HUDEP-2 (cell line): ENCODE measurements around the gene ALOX12.
A peak's percentile ranks its signal among the peaks of the same experiment; 100 is the strongest.

Experiments
- DNase-seq, 76 experiments: peaks; one replicate each; lab custom pipeline; 2025; ENCODE audit not compliant: unreplicated experiment in 76 of 76; lab: John Stamatoyannopoulos, UW

The ALOX12 gene

GRCh38 chr17:7001318-7001961 lies 5.6 kb downstream of the ALOX12 start:
- DNase-seq, result peak in 38 of 76 experiments; percentile 5 to 48 (median 28)

- no peak for DNase-seq
These were observed 6.6 kb downstream of the ALOX12 start for GRCh38 chr17:7002288-7003047.

- no peak for DNase-seq
These were observed 7.9 kb downstream of the ALOX12 start for GRCh38 chr17:7003745-7004144.

- DNase-seq, result peak in 33 of 76 experiments; percentile 20 to 77 (median 57)
These were observed 8.8 kb downstream of the ALOX12 start for GRCh38 chr17:7004398-7005253.

GRCh38 chr17:7005716-7006115 lies 9.9 kb downstream of the ALOX12 start:
- no peak for DNase-seq

GRCh38 chr17:7007143-7007542 lies 11.3 kb downstream of the ALOX12 start:
- peak in 5 of 76 experiments; percentile 8 to 14 (median 9) for DNase-seq

- no peak for DNase-seq
These were observed 14.7 kb downstream of the ALOX12 start for GRCh38 chr17:7010523-7010922.

- DNase-seq, result no peak
These were observed 15.6 kb downstream of the ALOX12 start for GRCh38 chr17:7011415-7011814.

GRCh38 chr17:7011942-7012254 lies 16.0 kb downstream of the ALOX12 start:
- DNase-seq, result no peak

GRCh38 chr17:7014261-7014994 lies 18.6 kb downstream of the ALOX12 start:
- peak in 74 of 76 experiments; percentile 39 to 97 (median 93) for DNase-seq

GRCh38 chr17:7014995-7015958 lies 19.4 kb downstream of the ALOX12 start:
- DNase-seq, result peak in 36 of 76 experiments; percentile 2 to 75 (median 28)

- no peak for DNase-seq
These were observed 20.6 kb downstream of the ALOX12 start for GRCh38 chr17:7016418-7016817.

- no peak for DNase-seq
These were observed 21.3 kb downstream of the ALOX12 start for GRCh38 chr17:7016886-7017826.

GRCh38 chr17:7017827-7018200 lies 22.0 kb downstream of the ALOX12 start:
- DNase-seq, result peak in 5 of 76 experiments; percentile 16 to 34 (median 23)

GRCh38 chr17:7018331-7018964 lies 22.6 kb downstream of the ALOX12 start:
- DNase-seq, result no peak

- DNase-seq, result no peak
These were observed 23.5 kb downstream of the ALOX12 start for GRCh38 chr17:7019367-7019766.

- peak in 4 of 76 experiments; percentile 12 to 27 (median 18) for DNase-seq
These were observed 24.1 kb downstream of the ALOX12 start for GRCh38 chr17:7019839-7020519.
